IMR-90 (cell line): Measurements from ENCODE around the gene ALOX15B. TPM values are rescaled to one million over a fixed set of nuclear protein-coding genes. Genes with fewer than 3 reads are reported as not detected.

Experiments used
- ATAC-seq: fragments of 200-7000 bp; cut with Tn5 transposase; 2 replicates; pipeline ENCODE4 v1.9.1; 2020; ENCODE audit warnings: low read depth, mild to moderate bottlenecking, moderate library complexity
- BruUV-seq: library from RNA; stranded (reverse); fragments of 400-500 nt; replicated peaks from 2 replicates; lab custom pipeline; 2021; lab: Mats Ljungman, UMichigan
- CTCF ChIA-PET: fragments of 300-600 bp; formaldehyde crosslinking; extraction: SDS; loops from one replicate; lab custom pipeline; 2021; ENCODE audit warnings: antibody characterized with exemption; lab: Yijun Ruan, JAX
- POLR2A ChIA-PET: fragments of 300-600 bp; sonication (Branson Sonifier 250); formaldehyde crosslinking; loops from one replicate; lab custom pipeline; 2022; ENCODE audit warnings: antibody characterized with exemption; ENCODE audit not compliant: unreplicated experiment; lab: Charles Lee
- DNase-seq: peaks from one replicate; pipeline ENCODE4 v3.0.0; 2013
- H2AFZ ChIP-seq: replicated peaks from 2 replicates; pipeline ENCODE3; 2013; ENCODE audit warnings: low read length, mild to moderate bottlenecking; ENCODE audit not compliant: poor library complexity
- H2AK5ac ChIP-seq: 2 replicates; pipeline ENCODE4 v1.6.1; 2013; ENCODE audit warnings: low read depth, low read length, inconsistent platforms
- H2AK9ac ChIP-seq: replicated peaks from 2 replicates; pipeline ENCODE3; 2013; ENCODE audit warnings: mild to moderate bottlenecking, low read depth, low read length, moderate library complexity; ENCODE audit not compliant: poor library complexity
- H2BK120ac ChIP-seq: 2 replicates; pipeline ENCODE4 v1.6.1; 2013; ENCODE audit warnings: low read depth, low read length, inconsistent platforms
- H2BK15ac ChIP-seq: 3 replicates; pipeline ENCODE4 v1.6.1; 2013; ENCODE audit warnings: low read depth, low read length, inconsistent platforms
- H2BK20ac ChIP-seq: 2 replicates; pipeline ENCODE4 v1.6.1; 2013; ENCODE audit warnings: low read depth, mild to moderate bottlenecking, inconsistent platforms, low read length, moderate library complexity
- H2BK5ac ChIP-seq: 2 replicates; pipeline ENCODE4 v1.6.1; 2013; ENCODE audit warnings: mild to moderate bottlenecking, low read depth, low read length, inconsistent platforms; ENCODE audit not compliant: poor library complexity, severe bottlenecking
- H3K14ac ChIP-seq: replicated peaks from 2 replicates; pipeline ENCODE4 v1.6.1; 2013; ENCODE audit warnings: low read depth, low read length, inconsistent platforms
- H3K18ac ChIP-seq: 2 replicates; pipeline ENCODE4 v1.6.1; 2013; ENCODE audit warnings: low read depth, low read length, control low read depth
- H3K23ac ChIP-seq: 2 replicates; pipeline ENCODE4 v1.6.1; 2013; ENCODE audit warnings: low read depth, low read length, inconsistent platforms
- H3K27ac ChIP-seq: 2 replicates; pipeline ENCODE4 v1.5.1; 2013; ENCODE audit warnings: mild to moderate bottlenecking, control low read depth, low read length; ENCODE audit not compliant: insufficient read depth
- H3K27me3 ChIP-seq: 2 replicates; pipeline ENCODE4 v1.6.1; 2013; ENCODE audit warnings: low read length; ENCODE audit not compliant: control insufficient read depth, insufficient read depth
- H3K36me3 ChIP-seq: 2 replicates; pipeline ENCODE4 v1.6.1; 2013; ENCODE audit warnings: low read length, mixed read lengths; ENCODE audit not compliant: control insufficient read depth, insufficient read depth
- H3K4ac ChIP-seq: 2 replicates; pipeline ENCODE4 v1.6.1; 2013; ENCODE audit warnings: low read depth, low read length, inconsistent platforms
- H3K4me1 ChIP-seq: 2 replicates; pipeline ENCODE4 v1.6.1; 2013; ENCODE audit warnings: low read length, mixed read lengths; ENCODE audit not compliant: control insufficient read depth, insufficient read depth
- H3K4me2 ChIP-seq: 2 replicates; pipeline ENCODE4 v1.6.1; 2013; ENCODE audit warnings: low read depth, mild to moderate bottlenecking, control low read depth, low read length, moderate library complexity
- H3K4me3 ChIP-seq: 2 replicates; pipeline ENCODE4 v1.5.1; 2013; ENCODE audit warnings: low read depth, mild to moderate bottlenecking, control low read depth, low read length, moderate library complexity; ENCODE audit not compliant: insufficient read depth
- H3K56ac ChIP-seq: 2 replicates; pipeline ENCODE4 v1.6.1; 2013; ENCODE audit warnings: low read length, inconsistent platforms; ENCODE audit not compliant: insufficient read depth; ENCODE audit errors: extremely low read depth
- H3K79me1 ChIP-seq, 2 experiments: 2 replicates each; pipeline ENCODE4 v1.6.1; 2013; ENCODE audit warnings: low read length in 2 of 2, inconsistent platforms in 1 of 2, low read depth in 1 of 2
- H3K9ac ChIP-seq: 2 replicates; pipeline ENCODE4 v1.6.1; 2013; ENCODE audit warnings: low read depth, low read length, control low read depth
- H3K9me1 ChIP-seq: 2 replicates; pipeline ENCODE4 v1.6.1; 2013; ENCODE audit warnings: low read length, inconsistent platforms; ENCODE audit not compliant: insufficient read depth
- H3K9me3 ChIP-seq: 2 replicates; pipeline ENCODE4 v1.6.1; 2013; ENCODE audit warnings: low read length; ENCODE audit not compliant: control insufficient read depth, insufficient read depth
- H4K20me1 ChIP-seq: 2 replicates; pipeline ENCODE4 v1.6.1; 2013; ENCODE audit warnings: low read length, inconsistent platforms; ENCODE audit not compliant: insufficient read depth
- H4K5ac ChIP-seq: 2 replicates; pipeline ENCODE4 v1.6.1; 2013; ENCODE audit warnings: mild to moderate bottlenecking, low read depth, low read length, control low read depth
- H4K8ac ChIP-seq, 2 experiments: 2 replicates each; pipeline ENCODE4 v1.6.1; 2013; ENCODE audit warnings: low read depth in 2 of 2, low read length in 2 of 2, control low read depth in 1 of 2, inconsistent platforms in 1 of 2
- H4K91ac ChIP-seq: 2 replicates; pipeline ENCODE4 v1.6.1; 2013; ENCODE audit warnings: low read depth, low read length, inconsistent platforms; ENCODE audit not compliant: insufficient read depth
- BHLHE40 ChIP-seq: fragments of 150-350 bp; IDR thresholded peaks from 2 replicates; pipeline ENCODE4 v1.6.1; 2016; ENCODE audit warnings: mild to moderate bottlenecking, low read depth, low read length
- CTCF ChIP-seq: conservative IDR thresholded peaks from 2 replicates; pipeline ENCODE4 v1.5.1; 2012; ENCODE audit warnings: mild to moderate bottlenecking, low read depth, low read length, improper control_type of control experiment
- MAFK ChIP-seq: IDR thresholded peaks from 2 replicates; pipeline ENCODE4 v1.6.1; 2012; ENCODE audit warnings: low read depth, low read length, improper control_type of control experiment
- MAZ ChIP-seq: IDR thresholded peaks from 2 replicates; pipeline ENCODE4 v1.6.1; 2012; ENCODE audit warnings: low read depth, mild to moderate bottlenecking, low read length, improper control_type of control experiment, moderate library complexity, borderline replicate concordance
- MXI1 ChIP-seq: IDR thresholded peaks from 2 replicates; pipeline ENCODE4 v1.6.1; 2012; ENCODE audit warnings: low read depth, mild to moderate bottlenecking, low read length, moderate library complexity, borderline replicate concordance
- RAD21 ChIP-seq: IDR thresholded peaks from 2 replicates; pipeline ENCODE4 v1.6.1; 2012; ENCODE audit warnings: low read length, improper control_type of control experiment
- RFX5 ChIP-seq: IDR thresholded peaks from 2 replicates; pipeline ENCODE4 v1.8.0; 2012; ENCODE audit warnings: low read depth, mild to moderate bottlenecking, low read length, moderate library complexity
- SMC3 ChIP-seq: fragments of 150-350 bp; IDR thresholded peaks from 2 replicates; pipeline ENCODE4 v1.6.1; 2016; ENCODE audit warnings: low read depth, mild to moderate bottlenecking, antibody characterized with exemption, low read length, moderate library complexity
- WGBS, 2 experiments: methylation state at CpG; one replicate each; pipeline versions ENCODE4 v1.1.5 to v1.1.7; 2013; ENCODE audit warnings: missing lambda C conversion rate in 2 of 2; ENCODE audit not compliant: insufficient read length in 1 of 2; ENCODE audit errors: extremely low coverage in 2 of 2; 5-methylcytosine and 5-hydroxymethylcytosine counted together
- dilution Hi-C: fragments of 300-500 bp; cut with HindIII; formaldehyde crosslinking; loops from one replicate; pipeline ENCODE4 v1.14.3; 2018; ENCODE audit warnings: low sequenced_read_pairs; ENCODE audit not compliant: unreplicated experiment
- in situ Hi-C: fragments of 300-500 bp; cut with MboI; formaldehyde crosslinking; loops from 3 replicates; pipeline ENCODE4 v1.14.3; 2019; ENCODE audit warnings: low sequenced_read_pairs, inconsistent platforms, mixed read lengths
- intact Hi-C: fragments of 100-400 bp; cut with micrococcal nuclease; formaldehyde crosslinking; loops from 2 replicates; pipeline ENCODE4 v1.10.0; 2022
- polyA plus RNA-seq, 3 experiments: library from polyadenylated mRNA; depleted of rRNA; stranded (reverse); fragments of >200 nt; gene quantifications; 2 replicates each; pipeline ENCODE4 v1.2.3, GENCODE V29; 2012; ENCODE audit warnings: low replicate concordance in 1 of 3
- total RNA-seq: library from RNA; depleted of rRNA; stranded (reverse); fragments of >200 nt; gene quantifications from 2 replicates; pipeline ENCODE4 v1.2.3, GENCODE V29; 2012

Gene ALOX15B
- total and polyA plus RNA-seq, 2 of the 4 experiments (the other 2 are of a cell fraction) = not detected

DNA sequence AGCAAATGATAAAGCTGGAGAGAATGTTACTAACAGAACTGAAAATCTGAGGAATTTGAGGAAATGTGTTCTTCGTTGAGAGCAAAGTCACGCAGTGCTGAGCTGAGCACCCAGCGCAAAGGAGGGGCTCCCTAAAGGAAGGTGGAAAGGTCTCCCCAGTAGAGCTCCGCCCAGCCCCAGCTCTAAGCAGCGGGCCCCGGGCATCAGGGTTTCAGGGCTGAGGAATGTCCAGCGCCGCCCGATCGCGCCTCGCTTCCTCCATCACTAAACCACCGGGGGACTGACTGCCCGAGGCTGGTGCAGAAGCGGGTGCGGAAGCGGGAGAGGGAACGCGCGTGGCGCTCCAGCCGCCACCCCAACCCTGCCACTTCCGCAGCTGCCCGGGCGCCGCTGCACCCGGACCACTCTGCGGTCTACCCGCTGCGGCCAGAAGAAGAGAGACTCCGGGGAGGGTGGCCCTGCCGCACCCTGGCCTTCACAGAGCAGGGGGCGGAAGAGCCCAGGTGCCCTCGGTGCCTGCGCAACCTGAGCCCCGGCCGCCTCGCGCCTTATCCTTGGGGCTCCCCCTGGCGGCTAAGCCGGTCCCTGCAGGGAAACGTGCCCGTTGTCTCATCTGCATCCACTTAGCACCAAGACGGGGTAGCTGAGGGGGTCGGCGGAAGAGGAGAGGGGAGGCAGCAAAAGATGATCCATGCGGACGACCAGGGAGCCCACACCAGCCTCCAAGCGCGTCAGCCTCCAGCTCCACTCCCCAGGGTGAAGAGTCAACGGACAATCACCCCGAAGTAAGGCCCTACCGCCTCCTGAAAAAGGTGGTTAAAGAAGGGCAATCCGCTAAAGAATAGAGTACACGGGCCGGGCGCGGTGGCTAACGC is 48.8 kb upstream of the ALOX15B start:
- H2AK9ac ChIP-seq = peak overlapping the region; percentile 85
- peak overlapping the region; percentile 99 for H2AFZ ChIP-seq
- TF ChIP-seq RAD21 (peak; percentile 57), RFX5 (no peak), MAFK (no peak), BHLHE40 (peak; percentile 74; the same call in 1 of the 2 replicates), SMC3 (peak; percentile 69), MAZ (no peak), CTCF (peak; percentile 81), MXI1 (peak; percentile 35; the same call in 1 of the 2 replicates)
- no peak overlapping the region for H2BK15ac ChIP-seq
- H3K9me1 ChIP-seq = no peaks in the 10 kb centered on the region
- H3K56ac ChIP-seq = no peak overlapping the region
- 20% methylated on average over 1 of the region's 59 CpGs; no CpG with 5 or more reads in 1 of the 2 experiments for WGBS, 2 experiments
- DNase-seq (peak; percentile 44), ATAC-seq (peak; percentile 94)
- H4K8ac ChIP-seq = peak overlapping the region in 1 of 2 experiments; percentile 93; a peak in 2 of 4 replicates
- no peak overlapping the region for H3K14ac ChIP-seq
- POLR2A ChIA-PET = no interaction called here
- no peak overlapping the region; the same call in 1 of the 2 replicates for H3K23ac ChIP-seq
- H3K36me3 ChIP-seq = no peaks in the 10 kb centered on the region
- peaks cover 11% of the 10 kb centered on the region for H3K27me3 ChIP-seq
- no peak overlapping the region for H3K27ac ChIP-seq
- no peak overlapping the region for H2BK5ac ChIP-seq
- dilution Hi-C loops (no loop called here), intact Hi-C loops (loop anchor here (1.0 to 5.0 kb wide), 6 partner anchors 51 to 247 kb away; partner anchors contain the start of genes CNTROB and TRAPPC1), in situ Hi-C loops (loop anchor here (5.0 to 25.0 kb wide), 2 partner anchors 78 to 253 kb away; no protein-coding TSS in a partner anchor)
- peak overlapping the region; percentile 29 for H3K4ac ChIP-seq
- H4K91ac ChIP-seq = no peak overlapping the region
- no peaks in the 10 kb centered on the region for H3K9me3 ChIP-seq
- H4K20me1 ChIP-seq = no peaks in the 10 kb centered on the region
- CTCF ChIA-PET = interaction anchor here (0.5 to 1.9 kb wide), 22 partner anchors 9 to 305 kb away, joined by 3 to 18 read pairs (median 4); partner anchors contain the start of genes RNF227 and SLC25A35
- H2BK20ac ChIP-seq = no peak overlapping the region
- no peaks in the 10 kb centered on the region for H3K79me1 ChIP-seq
- peak overlapping the region; percentile 59 for H3K4me3 ChIP-seq
- H2AK5ac ChIP-seq = no peak overlapping the region
- no peak overlapping the region for H3K18ac ChIP-seq
- peak overlapping the region; percentile 80 for H3K4me2 ChIP-seq
- no peak overlapping the region; the same call in 1 of the 2 replicates for H2BK120ac ChIP-seq
- H3K4me1 ChIP-seq = peaks cover 5% of the 10 kb centered on the region; the same call in 1 of the 2 replicates
- H4K5ac ChIP-seq = no peak overlapping the region; the same call in 1 of the 2 replicates
- BruUV-seq = no TSS peak
- H3K9ac ChIP-seq = peak overlapping the region; percentile 12; the same call in 1 of the 2 replicates
